Left cardiac atrium (tissue), 4 donors: Measurements from ENCODE around the gene C6. TPM values are rescaled to one million over a fixed set of nuclear protein-coding genes. Genes with fewer than 3 reads are reported as not detected.
A peak's percentile ranks its signal among the peaks of the same experiment; 100 is the strongest.
"Not testable (repeated sequence)": the region's sequence is repeated elsewhere in the genome, so short reads cannot be mapped to it uniquely, and the experiment has no call there.

ENCODE experiments used
- ATAC-seq, 2 donors: fragments of 200-7000 bp; cut with Tn5 transposase; one replicate each; pipeline ENCODE4 v1.9.1; 2020; ENCODE audit warnings: mild to moderate bottlenecking in 2 of 2, moderate library complexity in 2 of 2
- DNase-seq: peaks from one replicate; pipeline ENCODE4 v3.0.0-alpha.2; 2020
- intact Hi-C, 2 donors: fragments of 100-400 bp; cut with DNase I; formaldehyde crosslinking; loops; one replicate each; pipeline versions ENCODE4 v1.14.1 to v1.15.1; 2022 to 2023
- total RNA-seq, 2 donors: library from RNA; stranded (reverse); fragmentation: NEBNext Ultra II Directional; extraction: Animal tissue kit (Norgen Biotek cat#: 25700); gene quantifications; one replicate each; pipeline ENCODE4 v1.2.1, GENCODE V29; 2021
- donor health status: DM: no; HTN: yes; CAD: no.
- donor health status: DM: no; HTN: yes; CAD: no; lungs with severe emphysema.
- donor health status: DM: yes; HTN: yes; CAD: no.
- donor health status: Dilated cardiomyopathy.

C6 gene
- total RNA-seq, 2 donors from 2014 or later, result 84.1 to 175 TPM

- DNase-seq (no peak), ATAC-seq (no peak)
- intact Hi-C loops, result no loop called here
These were observed 10.3 kb downstream of the C6 start for GRCh38 chr5:41203033-41203432.

DNA sequence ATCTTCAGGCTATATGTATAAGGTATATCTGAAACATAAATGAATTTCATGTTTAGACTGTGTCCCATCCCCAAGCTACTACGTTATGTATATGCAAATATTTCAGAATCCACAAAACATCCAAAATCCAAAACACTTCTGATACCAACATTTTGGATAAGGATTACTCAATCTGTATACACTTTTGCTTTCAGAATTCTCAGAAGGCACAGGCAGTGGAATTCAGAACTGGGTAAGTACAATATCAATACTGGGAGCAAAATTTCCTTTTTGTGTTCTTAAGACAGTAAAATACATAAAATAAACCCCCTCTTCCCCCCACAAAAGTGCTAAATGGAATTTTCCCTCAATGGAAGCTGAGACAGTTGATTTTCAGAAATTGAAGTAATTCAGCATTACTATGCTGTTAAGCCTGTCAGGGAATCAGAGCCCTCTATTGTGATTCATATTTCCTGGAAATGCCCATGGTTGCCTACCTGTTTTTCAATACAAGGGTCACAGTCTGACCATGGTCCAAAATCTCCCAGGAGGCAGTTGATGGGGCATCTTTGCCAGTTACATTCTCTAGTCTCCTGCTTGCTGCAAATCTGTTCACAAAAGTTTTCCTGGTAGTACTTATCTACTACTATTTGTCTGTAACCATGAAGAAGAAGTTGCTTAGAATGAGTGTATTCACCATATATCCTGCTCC lies 12.1 kb downstream of the C6 start:
- no peak for ATAC-seq
- DNase-seq, result no peak
- intact Hi-C loops, result no loop called here

GRCh38 chr5:41200506-41200905 lies 12.8 kb downstream of the C6 start:
- DNase-seq, result no peak
- ATAC-seq, result no peak
- intact Hi-C loops, result no loop called here

- DNase-seq (no peak), ATAC-seq (peak in 1 of 2 donors; percentile 68)
- intact Hi-C loops, result loop anchor here in 1 of 2 donors (10.0 kb wide), 1 partner anchor 315 kb away; the partner anchor contains the start of gene PLCXD3
These were observed 13.7 kb downstream of the C6 start for GRCh38 chr5:41199660-41200059.

GRCh38 chr5:41196197-41196596 lies 17.1 kb downstream of the C6 start:
- ATAC-seq, result no peak
- no peak for DNase-seq
- intact Hi-C loops, result loop anchor here in 1 of 2 donors (10.0 kb wide), 1 partner anchor 319 kb away; the partner anchor contains the start of gene PLCXD3

- intact Hi-C loops, result loop anchor here in 1 of 2 donors (10.0 kb wide), 1 partner anchor 320 kb away; the partner anchor contains the start of gene PLCXD3
- DNase-seq (no peak), ATAC-seq (no peak)
These were observed 18.1 kb downstream of the C6 start for GRCh38 chr5:41195228-41195627.

- no peak for ATAC-seq
- intact Hi-C loops, result loop anchor here in 1 of 2 donors (10.0 kb wide), 1 partner anchor 320 kb away; the partner anchor contains the start of gene PLCXD3
- DNase-seq, result no peak
These were observed 19.0 kb downstream of the C6 start for GRCh38 chr5:41194339-41194738.

- intact Hi-C loops, result loop anchor here in 1 of 2 donors (10.0 kb wide), 1 partner anchor 321 kb away; the partner anchor contains the start of gene PLCXD3
- peak; percentile 99 for DNase-seq
- peak; percentile 97 to 98 for ATAC-seq
These were observed 19.7 kb downstream of the C6 start for GRCh38 chr5:41193456-41194205.

GRCh38 chr5:41191249-41191648 lies 22.1 kb downstream of the C6 start:
- ATAC-seq (no peak), DNase-seq (no peak)
- intact Hi-C loops, result loop anchor here in 1 of 2 donors (10.0 kb wide), 1 partner anchor 324 kb away; the partner anchor contains the start of gene PLCXD3

DNA sequence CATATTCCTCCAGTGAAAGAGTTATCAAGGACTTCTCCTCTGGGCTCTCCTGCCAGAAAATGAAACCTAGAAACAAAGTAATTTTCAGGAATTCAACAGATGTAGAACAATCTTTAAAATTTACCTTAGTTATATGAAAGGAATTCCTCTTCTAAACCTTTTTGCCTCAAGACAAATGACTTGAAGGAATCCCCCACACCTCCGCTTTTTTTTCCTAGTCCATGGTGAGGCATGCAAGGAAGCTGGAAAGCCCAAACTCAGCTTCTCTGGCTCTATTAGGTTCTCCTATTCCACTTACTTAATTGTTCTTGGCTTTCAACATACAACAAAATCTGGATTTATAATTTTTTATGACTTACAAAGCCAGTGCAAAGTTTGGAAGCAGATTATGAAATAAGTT lies 27.2 kb downstream of the C6 start:
- intact Hi-C loops, result no loop called here
- ATAC-seq (peak in 1 of 2 donors; percentile 65), DNase-seq (no peak)

DNA sequence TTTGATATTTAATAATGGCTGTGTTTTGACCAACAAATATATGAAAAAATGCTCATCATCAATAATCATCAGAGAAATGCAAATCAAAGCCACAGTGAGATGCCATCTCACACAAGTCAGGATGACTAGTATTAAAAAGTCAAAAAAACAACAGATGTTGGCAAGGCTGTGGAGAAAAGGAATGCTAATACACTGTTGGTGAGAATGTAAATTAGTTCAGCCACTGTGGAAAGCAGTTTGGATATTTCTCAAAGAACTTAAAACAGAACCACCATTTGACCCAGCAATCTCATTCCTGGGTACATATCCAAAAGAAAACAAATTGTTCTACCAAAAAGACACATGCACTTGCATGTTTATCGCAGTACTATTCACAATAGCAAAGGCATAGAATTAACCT lies 30.0 kb downstream of the C6 start:
- not testable (repeated sequence) for ATAC-seq

GRCh38 chr5:41182666-41183065 lies 30.7 kb downstream of the C6 start:
- ATAC-seq (no peak), DNase-seq (no peak)
- intact Hi-C loops, result no loop called here

More for the DNA sequence above, 30.0 kb downstream of the C6 start:
- DNase-seq, intact Hi-C loops: not testable (repeated sequence)

DNA sequence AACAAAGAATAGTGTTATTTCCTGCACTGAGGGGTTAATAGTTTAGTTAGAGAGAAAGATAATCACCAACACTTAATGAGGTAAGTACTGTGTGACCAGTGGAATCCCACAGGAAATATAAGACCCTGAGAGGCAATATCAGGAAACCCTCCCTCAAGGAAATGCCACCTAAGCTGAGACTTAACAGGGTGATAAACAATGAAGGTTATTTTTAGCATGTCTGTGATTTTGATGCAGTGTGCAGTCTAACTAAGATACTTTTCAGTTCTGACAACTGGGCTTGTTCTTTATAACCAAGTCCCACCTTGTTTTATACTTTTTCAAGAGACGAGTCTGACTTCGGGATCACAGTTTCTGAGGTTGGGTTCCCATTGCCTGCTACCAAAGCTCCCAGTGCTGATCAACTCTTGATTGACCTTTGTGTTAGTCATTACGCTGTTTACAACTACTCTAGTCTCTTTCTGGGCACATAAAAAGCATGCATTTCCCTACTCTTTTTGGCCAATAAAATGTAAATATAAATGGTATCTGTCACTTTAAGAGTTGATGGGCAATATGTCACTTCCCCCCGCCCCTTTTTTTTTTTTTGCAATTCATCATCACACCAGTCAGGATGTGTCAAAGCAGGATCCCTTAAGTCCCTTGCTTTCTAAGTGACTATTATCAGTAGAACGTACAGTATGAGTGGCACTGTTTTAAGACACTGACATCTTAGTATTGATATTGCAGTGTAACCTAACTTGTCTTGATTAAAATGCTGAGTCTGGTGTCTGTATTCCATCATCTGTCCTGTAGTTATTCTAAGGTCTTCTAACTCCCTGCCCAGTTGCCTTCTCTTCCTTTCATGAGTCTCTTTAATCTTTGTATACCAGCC lies 31.4 kb downstream of the C6 start:
- DNase-seq (no peak), ATAC-seq (no peak)
- intact Hi-C loops, result no loop called here

- no peak for ATAC-seq
- no peak for DNase-seq
- intact Hi-C loops, result no loop called here
These were observed 36.4 kb downstream of the C6 start for GRCh38 chr5:41176952-41177351.

DNA sequence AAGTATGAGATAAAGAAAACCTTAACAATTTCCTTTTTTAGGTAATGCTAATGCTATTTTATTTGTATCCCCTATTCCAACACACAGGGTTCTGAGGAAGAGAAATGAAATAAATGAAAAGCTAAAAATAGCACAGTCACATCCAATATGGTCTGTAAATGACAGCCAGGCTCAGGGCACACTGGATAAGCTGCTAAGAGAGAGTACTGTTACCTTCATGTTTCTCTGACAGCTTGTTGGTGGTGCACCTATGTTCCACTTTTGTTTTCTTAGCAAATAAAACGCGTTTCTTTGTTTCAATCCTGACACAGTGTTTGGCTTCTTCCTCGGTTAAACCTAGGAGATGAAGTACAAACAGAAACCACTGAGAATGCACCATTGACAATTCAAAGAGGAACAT lies 41.3 kb downstream of the C6 start:
- ATAC-seq (no peak), DNase-seq (no peak)
- intact Hi-C loops, result no loop called here

GRCh38 chr5:41161271-41161670 lies 52.1 kb downstream of the C6 start:
- no peak for ATAC-seq
- intact Hi-C loops, result no loop called here
- no peak for DNase-seq

- DNase-seq, result no peak
- ATAC-seq, result no peak
- intact Hi-C loops, result no loop called here
These were observed 55.9 kb downstream of the C6 start for GRCh38 chr5:41157272-41157894.

DNA sequence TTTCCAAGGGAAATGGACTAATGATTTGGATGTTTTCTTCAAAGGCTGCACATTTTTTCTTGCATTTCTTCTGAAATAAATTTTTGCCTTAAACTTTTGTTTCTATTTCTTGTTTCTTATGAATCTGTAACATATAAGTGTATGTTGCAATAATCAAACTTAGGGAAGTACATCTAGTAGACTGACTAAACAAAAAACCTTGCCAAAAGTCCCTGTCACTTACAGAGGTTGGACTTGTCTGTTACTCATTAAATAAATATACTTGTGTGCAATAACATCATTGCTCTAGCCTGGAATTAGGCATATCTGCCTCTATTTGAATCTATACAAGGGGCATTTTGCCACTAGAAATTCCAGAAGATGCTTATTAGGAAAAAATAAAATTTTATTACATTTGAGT lies 56.6 kb downstream of the C6 start:
- ATAC-seq (no peak), DNase-seq (no peak)
- intact Hi-C loops, result no loop called here

DNA sequence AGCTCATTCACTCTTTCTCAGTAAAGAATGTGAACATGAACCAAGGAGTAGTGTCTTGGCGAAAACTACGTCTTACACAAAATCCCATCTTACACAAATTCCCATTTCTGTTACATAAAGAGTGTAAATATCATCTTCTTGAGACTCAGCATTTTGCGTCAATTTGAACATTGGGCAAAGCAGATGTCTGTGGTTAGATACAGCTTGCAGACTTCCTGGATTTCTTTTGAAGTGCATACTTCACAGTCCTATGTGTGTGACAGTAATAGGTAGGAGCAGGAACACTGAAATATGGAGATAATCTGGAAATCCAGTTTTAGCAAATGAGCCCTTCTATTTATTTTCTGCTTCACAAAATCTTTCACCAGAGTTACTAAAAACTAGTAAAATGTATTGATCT lies 58.8 kb downstream of the C6 start:
- intact Hi-C loops, result no loop called here
- ATAC-seq (no peak), DNase-seq (no peak)
